Psoas muscle (tissue), 8 donors: ENCODE data around the gene FOXC2. TPM values are rescaled to one million over a fixed set of nuclear protein-coding genes. Genes with fewer than 3 reads are reported as not detected.

Experiments used
- ATAC-seq, 4 donors: fragments of 200-7000 bp; cut with Tn5 transposase; one replicate each; pipeline ENCODE4 v1.9.1; 2020; ENCODE audit warnings: moderate library complexity in 3 of 4, mild to moderate bottlenecking in 2 of 4
- DNase-seq, 2 donors: peaks; one replicate each; pipeline ENCODE4 v3.0.0-alpha.2; 2020
- H3K27ac ChIP-seq: fragments of 200-600 bp; one replicate; pipeline ENCODE4 v1.8.0; 2022
- H3K27me3 ChIP-seq, 3 donors: fragments of 200-600 bp in 1 of 3; one replicate each; pipeline versions ENCODE4 v1.6.1 to v1.8.0; 2013 to 2022; ENCODE audit warnings: low read length in 2 of 3, mild to moderate bottlenecking in 2 of 3, moderate library complexity in 1 of 3; ENCODE audit not compliant: insufficient read depth in 3 of 3
- H3K36me3 ChIP-seq, 2 donors: fragments of 200-600 bp in 1 of 2; one replicate each; pipeline versions ENCODE4 v1.6.1 to v1.8.0; 2013 to 2022; ENCODE audit warnings: low read depth in 1 of 2, mild to moderate bottlenecking in 1 of 2, moderate library complexity in 1 of 2; ENCODE audit not compliant: insufficient read depth in 1 of 2
- H3K4me1 ChIP-seq: fragments of 200-600 bp; one replicate; pipeline ENCODE4 v1.8.0; 2022
- H3K4me3 ChIP-seq: fragments of 200-600 bp; one replicate; pipeline ENCODE4 v1.8.0; 2022; ENCODE audit warnings: mild to moderate bottlenecking
- H3K9me3 ChIP-seq: fragments of 200-600 bp; one replicate; pipeline ENCODE4 v1.8.0; 2022
- CTCF ChIP-seq: fragments of 200-600 bp; IDR thresholded peaks from one replicate; pipeline ENCODE4 v1.8.0; 2022; ENCODE audit warnings: antibody characterized with exemption
- WGBS, 3 donors: extraction: QIAGEN DNeasy Blood & Tissue Kit; methylation state at CpG; one replicate each; pipeline versions ENCODE4 v1.1.6 to v1.1.7; 2013; 5-methylcytosine and 5-hydroxymethylcytosine counted together
- intact Hi-C, 2 donors: fragments of 100-400 bp; cut with DNase I; formaldehyde crosslinking; loops; one replicate each; pipeline versions ENCODE4 v1.11.0 to v1.14.2; 2022
- polyA plus RNA-seq, 3 donors: library from polyadenylated mRNA; stranded (reverse); fragments of 200-250 nt; gene quantifications; one replicate each; pipeline ENCODE4 v1.2.3, GENCODE V29; 2013
- total RNA-seq, 4 donors: library from RNA; stranded (reverse); fragmentation: NEBNext Ultra II Directional in 2 of 4; extraction: Animal tissue kit (Norgen Biotek cat#: 25700) in 2 of 4; gene quantifications; one replicate each; pipeline versions ENCODE4 v1.2.1 to v1.2.4, GENCODE V29; 2021 to 2023
- donor health status: healthy with polysubstance abuse.
- donor health status: DM: no; HTN: no; CAD: no; lungs with moderate emphysema.
- donor health status: Bipolar disorder and iron deficiency.
- donor health status: healthy.
- donor health status: DM: yes; HTN: yes; CAD: no.
- donor health status: DM: no; HTN: no; CAD: no.
- donor health status: DM: no; HTN: no; CAD: no.
- donor health status: DM: yes; HTN: yes; CAD: no.

Gene FOXC2
- total and polyA plus RNA-seq, 7 donors: 0.14 to 0.34 (median 0.18) TPM

- intact Hi-C loops: no loop called here
- H3K36me3 ChIP-seq: peaks cover 0 to 18% of the 10 kb centered on the region in 2 donors
These were observed 39.3 kb upstream of the FOXC2 start for GRCh38 chr16:86527366-86527765.

GRCh38 chr16:86528061-86528929, 38.3 kb upstream of the FOXC2 start:
- Histone ChIP-seq H3K4me3 (no peak overlapping the region), H3K4me1 (no peaks in the 10 kb centered on the region), H3K27ac (no peak overlapping the region), H3K9me3 (no peaks in the 10 kb centered on the region), H3K36me3 (peaks cover 0 to 26% of the 10 kb centered on the region in 2 donors), H3K27me3 (peaks cover 0 to 4% (median 0%) of the 10 kb centered on the region in 3 donors)
- intact Hi-C loops: no loop called here
- peak in 1 of 2 donors; percentile 38 for DNase-seq
- no peak for ATAC-seq
- no peak for TF ChIP-seq CTCF
- WGBS, 3 donors: 89 to 92% (median 92%) methylated on average over 38 of the region's 38 CpGs

More at GRCh38 chr16:86527366-86527765, 39.3 kb upstream of the FOXC2 start:
- no peak overlapping the region for H3K4me3 ChIP-seq
- TF ChIP-seq CTCF: no peak
- H3K4me1 ChIP-seq: no peaks in the 10 kb centered on the region
- no peaks in the 10 kb centered on the region for H3K9me3 ChIP-seq
- ATAC-seq (no peak), DNase-seq (no peak)
- H3K27ac ChIP-seq: no peak overlapping the region
- peaks cover 0 to 13% (median 3%) of the 10 kb centered on the region in 3 donors for H3K27me3 ChIP-seq
- WGBS, 3 donors: 91 to 94% (median 92%) methylated on average over 15 of the region's 15 CpGs

GRCh38 chr16:86529160-86529559, 37.5 kb upstream of the FOXC2 start:
- no peak for TF ChIP-seq CTCF
- H3K27ac ChIP-seq: no peak overlapping the region
- 59 to 72% (median 69%) methylated on average over 7 to 8 of the region's 8 CpGs for WGBS, 3 donors
- peaks cover 0 to 35% of the 10 kb centered on the region in 2 donors for H3K36me3 ChIP-seq
- intact Hi-C loops: no loop called here
- ATAC-seq (peak; percentile 68 to 91 (median 85)), DNase-seq (peak in 1 of 2 donors; percentile 60)
- H3K4me1 ChIP-seq: no peaks in the 10 kb centered on the region
- no peaks in the 10 kb centered on the region for H3K27me3 ChIP-seq
- no peaks in the 10 kb centered on the region for H3K9me3 ChIP-seq
- H3K4me3 ChIP-seq: no peak overlapping the region

GRCh38 chr16:86530251-86531190, 36.1 kb upstream of the FOXC2 start:
- Histone ChIP-seq H3K4me1 (no peaks in the 10 kb centered on the region), H3K27me3 (no peaks in the 10 kb centered on the region), H3K27ac (no peak overlapping the region), H3K36me3 (peaks cover 0 to 36% of the 10 kb centered on the region in 2 donors), H3K9me3 (no peaks in the 10 kb centered on the region), H3K4me3 (no peak overlapping the region)
- DNase-seq (no peak), ATAC-seq (no peak)
- no peak for TF ChIP-seq CTCF
- intact Hi-C loops: no loop called here
- 88 to 89% (median 89%) methylated on average over 31 of the region's 31 CpGs for WGBS, 3 donors
